22Rv1 (cell line): ENCODE data around the gene LZIC.

Experiments
- ZFX ChIP-seq: fragments of 450-650 bp; IDR thresholded peaks from 2 replicates; pipeline ENCODE4 v1.6.1; 2017; ENCODE audit warnings: antibody characterized with exemption, borderline replicate concordance
- TF ChIP-seq, protein P1 (sequence below): fragments of 450-650 bp; IDR thresholded peaks from 2 replicates; pipeline ENCODE4 v1.5.1; 2017; ENCODE audit warnings: mild to moderate bottlenecking

GRCh38 chr1:9909234-9910046 lies 33.8 kb downstream of the LZIC start:
- TF ChIP-seq, protein P1, sequence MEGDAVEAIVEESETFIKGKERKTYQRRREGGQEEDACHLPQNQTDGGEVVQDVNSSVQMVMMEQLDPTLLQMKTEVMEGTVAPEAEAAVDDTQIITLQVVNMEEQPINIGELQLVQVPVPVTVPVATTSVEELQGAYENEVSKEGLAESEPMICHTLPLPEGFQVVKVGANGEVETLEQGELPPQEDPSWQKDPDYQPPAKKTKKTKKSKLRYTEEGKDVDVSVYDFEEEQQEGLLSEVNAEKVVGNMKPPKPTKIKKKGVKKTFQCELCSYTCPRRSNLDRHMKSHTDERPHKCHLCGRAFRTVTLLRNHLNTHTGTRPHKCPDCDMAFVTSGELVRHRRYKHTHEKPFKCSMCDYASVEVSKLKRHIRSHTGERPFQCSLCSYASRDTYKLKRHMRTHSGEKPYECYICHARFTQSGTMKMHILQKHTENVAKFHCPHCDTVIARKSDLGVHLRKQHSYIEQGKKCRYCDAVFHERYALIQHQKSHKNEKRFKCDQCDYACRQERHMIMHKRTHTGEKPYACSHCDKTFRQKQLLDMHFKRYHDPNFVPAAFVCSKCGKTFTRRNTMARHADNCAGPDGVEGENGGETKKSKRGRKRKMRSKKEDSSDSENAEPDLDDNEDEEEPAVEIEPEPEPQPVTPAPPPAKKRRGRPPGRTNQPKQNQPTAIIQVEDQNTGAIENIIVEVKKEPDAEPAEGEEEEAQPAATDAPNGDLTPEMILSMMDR: no peak
- no peak for TF ChIP-seq ZFX
